Skin epidermis (tissue), 12 donors: Measurements from ENCODE around the gene RHBDF2.

Experiments
- H3K27ac ChIP-seq, 21 experiments: fragments of 200-600 bp; sonication (generic) in 11 of 21; one replicate each; pipeline ENCODE4 v1.5.0; 2020; ENCODE audit warnings: mild to moderate bottlenecking in 3 of 21, inconsistent platforms in 2 of 21, moderate library complexity in 2 of 21
- H3K4me3 ChIP-seq, 7 experiments: fragments of 200-600 bp; sonication (generic) in 2 of 7; one replicate each; pipeline ENCODE4 v1.5.0; 2020; ENCODE audit warnings: inconsistent platforms in 2 of 7, mild to moderate bottlenecking in 2 of 7, moderate library complexity in 1 of 7

RHBDF2 gene

DNA sequence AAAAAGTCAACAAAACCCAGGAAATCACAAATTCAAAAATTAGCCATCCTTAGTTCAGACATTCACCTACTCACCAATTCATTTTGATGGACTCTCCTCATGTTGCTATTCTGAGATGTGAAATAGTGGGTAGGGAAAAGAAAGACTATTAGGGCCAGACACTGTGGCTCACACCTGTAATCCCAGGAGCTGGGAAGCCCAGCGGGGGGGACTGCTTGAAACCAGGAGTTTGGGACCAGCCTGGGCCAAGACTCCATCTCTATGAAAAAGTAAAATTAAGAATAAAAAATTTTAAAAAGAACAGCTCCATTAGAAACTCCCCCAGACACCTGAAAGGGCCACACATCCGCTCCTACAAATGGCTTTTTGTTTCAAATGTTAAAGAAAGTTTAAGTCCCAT lies 69.7 kb downstream of the RHBDF2 start:
- no peak overlapping the region for H3K27ac ChIP-seq
- H3K4me3 ChIP-seq = no peak overlapping the region

DNA sequence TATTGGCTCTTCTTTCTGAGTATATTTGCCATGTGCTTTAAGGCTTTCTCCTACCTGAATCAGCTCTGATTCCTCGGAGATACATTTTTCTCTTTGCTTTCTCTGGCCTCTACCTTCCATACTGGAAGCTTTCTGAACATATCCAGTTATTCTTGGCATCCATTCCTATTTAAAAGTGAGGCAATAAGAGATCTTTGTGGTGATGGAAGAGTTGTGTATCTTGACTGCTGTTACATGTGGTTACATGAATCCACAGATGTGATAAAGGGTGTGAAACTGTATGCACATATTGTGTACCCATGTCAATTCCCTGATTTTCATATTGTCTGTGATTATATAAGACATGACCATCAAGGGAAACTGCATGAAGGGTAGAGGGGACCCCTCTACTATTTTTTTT lies 72.7 kb downstream of the RHBDF2 start:
- peak overlapping the region in 1 of 21 experiments; percentile 73 for H3K27ac ChIP-seq
- no peak overlapping the region for H3K4me3 ChIP-seq

DNA sequence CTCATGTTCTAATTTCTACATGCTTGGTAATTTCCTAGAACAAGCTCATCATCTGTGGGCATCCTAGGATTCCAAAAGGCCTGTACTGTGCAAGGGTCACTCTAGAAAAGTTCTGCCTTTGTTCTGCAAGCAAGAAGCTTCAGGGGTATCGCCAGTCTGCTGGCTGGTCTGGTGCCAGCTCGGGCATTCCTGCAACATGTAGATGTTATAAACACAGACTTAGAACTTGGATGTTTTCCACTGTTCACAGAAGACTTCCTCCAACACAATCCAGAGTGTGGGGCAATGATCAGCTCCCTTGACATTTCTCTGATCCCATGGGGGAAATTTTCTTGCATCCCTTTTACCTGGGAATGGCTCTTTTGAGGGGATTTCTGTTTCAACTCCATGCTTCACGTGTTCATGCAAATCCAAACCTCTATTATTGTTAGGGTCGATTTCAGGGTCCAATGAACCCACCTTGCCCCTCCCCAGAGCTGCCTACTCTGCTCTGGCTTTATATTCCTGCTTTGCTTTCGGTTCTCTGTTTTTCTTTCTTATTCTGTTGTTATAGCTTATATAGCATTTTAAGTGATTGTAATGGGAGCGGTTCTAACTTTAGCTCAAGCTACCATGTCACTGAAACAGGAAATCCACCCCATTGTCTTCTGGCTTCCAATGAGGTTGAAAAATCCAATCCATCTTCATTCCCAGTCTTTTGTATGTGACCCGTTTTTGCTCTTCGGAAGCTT lies 73.6 kb downstream of the RHBDF2 start:
- peak overlapping the region in 4 of 21 experiments; percentile 6 to 73 (median 32) for H3K27ac ChIP-seq

DNA sequence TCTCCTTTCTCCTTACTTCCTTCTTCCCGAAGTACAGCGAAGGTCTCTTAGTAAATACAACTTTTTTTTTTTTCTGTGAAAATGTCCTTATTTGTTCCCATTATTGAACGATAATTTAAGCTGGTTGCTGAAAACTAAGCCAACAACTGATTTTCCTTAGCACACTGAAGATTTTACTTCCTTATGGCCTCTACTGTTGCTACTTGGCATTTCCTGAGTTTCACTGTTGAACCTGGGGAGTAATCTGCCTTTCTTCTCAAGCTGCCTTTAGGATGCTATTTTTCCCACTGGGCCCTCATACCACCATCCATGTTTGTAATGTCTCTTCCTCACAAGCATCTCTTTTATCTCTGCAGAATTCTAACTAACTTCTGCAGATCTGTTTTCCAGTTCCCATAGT lies 74.4 kb downstream of the RHBDF2 start:
- Histone ChIP-seq H3K4me3 (no peak overlapping the region), H3K27ac (no peak overlapping the region)

More for the DNA sequence above, 73.6 kb downstream of the RHBDF2 start:
- no peak overlapping the region for H3K4me3 ChIP-seq

DNA sequence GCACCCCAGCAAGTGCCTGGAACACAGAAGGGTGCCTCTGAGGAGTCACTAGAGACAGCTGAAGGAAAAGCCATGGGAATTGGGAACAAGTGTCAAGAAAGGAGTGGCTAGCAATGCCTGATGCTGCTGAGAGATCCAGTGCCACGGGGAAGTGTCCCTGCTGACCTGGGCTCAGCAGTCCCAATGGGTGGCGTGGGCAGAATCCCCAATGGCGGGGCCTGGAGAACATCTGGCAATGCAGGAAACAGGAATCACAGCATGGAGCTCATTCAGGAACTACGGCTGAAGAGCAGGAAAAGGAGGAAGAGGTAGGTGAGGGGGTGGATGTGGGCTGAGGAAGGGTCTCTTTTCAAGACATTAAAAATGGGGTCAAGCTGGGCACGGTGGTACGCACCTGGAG lies 78.4 kb downstream of the RHBDF2 start:
- H3K4me3 ChIP-seq = no peak overlapping the region
- no peak overlapping the region for H3K27ac ChIP-seq

DNA sequence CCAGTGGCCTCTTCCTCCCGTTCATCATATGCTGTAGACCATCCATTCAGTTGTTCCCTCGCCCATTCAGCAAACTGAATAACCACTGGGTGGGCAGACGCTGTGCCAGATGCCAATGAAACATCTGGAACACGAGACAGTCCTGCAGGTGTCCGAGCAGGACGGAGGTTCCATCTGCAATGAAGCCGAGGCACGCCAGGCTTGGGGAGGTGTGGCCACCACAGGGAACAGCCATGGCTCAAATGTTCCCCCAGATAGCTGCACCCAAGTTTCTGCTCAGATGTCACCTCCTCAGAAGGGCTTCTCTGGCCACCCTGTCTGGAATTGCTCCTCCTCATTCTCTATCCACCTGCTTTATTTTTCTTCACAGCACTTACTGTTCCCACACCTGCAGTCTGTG lies 78.8 kb downstream of the RHBDF2 start:
- Histone ChIP-seq H3K4me3 (no peak overlapping the region), H3K27ac (no peak overlapping the region)

DNA sequence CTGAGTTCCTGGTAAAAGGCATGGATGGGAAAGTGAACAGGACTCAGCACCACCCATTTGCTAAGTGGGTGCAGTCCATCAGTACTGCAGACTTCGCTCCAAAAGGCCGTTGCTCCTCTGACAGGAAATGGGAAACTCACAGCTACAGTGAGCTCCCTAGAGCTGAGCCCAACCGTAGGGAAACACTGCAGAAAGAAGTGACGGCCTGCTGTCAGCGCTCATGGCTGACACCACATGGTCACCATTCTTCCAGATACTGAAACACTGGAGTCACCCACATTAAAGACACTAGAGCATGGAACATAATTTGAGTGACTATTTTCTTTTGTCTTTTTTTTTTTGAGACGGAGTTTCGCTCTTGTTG lies 80.2 kb downstream of the RHBDF2 start:
- Histone ChIP-seq H3K4me3 (no peak overlapping the region), H3K27ac (no peak overlapping the region)
